GM10248 (cell line): ENCODE results near the gene KCNF1.

Experiments
- CTCF ChIA-PET: fragments of 300-600 bp; sonication (Branson Sonifier 250); formaldehyde crosslinking; extraction: SDS; loops from one replicate; lab custom pipeline; 2021; ENCODE audit warnings: antibody characterized with exemption; lab: Yijun Ruan, JAX
- POLR2A ChIA-PET: fragments of 350-650 bp; sonication (Branson Sonifier 250); formaldehyde crosslinking; extraction: SDS; loops from one replicate; lab custom pipeline; 2020; ENCODE audit warnings: antibody characterized with exemption; lab: Yijun Ruan, JAX
- DNase-seq: peaks from one replicate; pipeline ENCODE4 v3.0.0; 2012; ENCODE audit errors: extremely low spot score
- CTCF ChIP-seq: IDR thresholded peaks from 2 replicates; pipeline ENCODE4 v1.5.1; 2012; ENCODE audit warnings: mild to moderate bottlenecking, low read depth; ENCODE audit errors: extremely low read depth, missing control alignments, control extremely low read depth

The KCNF1 gene

GRCh38 chr2:10884574-10884975 lies 27.2 kb upstream of the KCNF1 start:
- ChIA-PET CTCF (interaction anchor here (1.5 to 2.3 kb wide), 3 partner anchors 15 to 52 kb away, joined by 3 to 6 read pairs (median 4); no protein-coding TSS in a partner anchor), POLR2A (no interaction called here)
- DNase-seq, result no peak
- TF ChIP-seq CTCF, result no peak

- TF ChIP-seq CTCF, result no peak
- POLR2A ChIA-PET, result interaction anchor here (0.6 kb wide), 1 partner anchor 236 kb away, joined by 6 read pairs; no protein-coding TSS in a partner anchor
- DNase-seq, result no peak
- CTCF ChIA-PET, result interaction anchor here (1.3 to 2.3 kb wide), 4 partner anchors 8 to 53 kb away, joined by 3 to 6 read pairs (median 4); no protein-coding TSS in a partner anchor
These were observed 26.5 kb upstream of the KCNF1 start for GRCh38 chr2:10885094-10885860.

GRCh38 chr2:10887476-10887875 lies 24.3 kb upstream of the KCNF1 start:
- no peak for DNase-seq
- ChIA-PET CTCF (interaction anchor here (1.3 kb wide), 1 partner anchor 11 kb away, joined by 3 read pairs; no protein-coding TSS in a partner anchor), POLR2A (no interaction called here)
- no peak for TF ChIP-seq CTCF

- ChIA-PET CTCF (interaction anchor here (1.3 to 2.1 kb wide), 4 partner anchors 10 to 54 kb away, joined by 3 to 7 read pairs (median 4); no protein-coding TSS in a partner anchor), POLR2A (no interaction called here)
- no peak for DNase-seq
- no peak for TF ChIP-seq CTCF
These were observed 22.0 kb upstream of the KCNF1 start for GRCh38 chr2:10889651-10890215.

- ChIA-PET CTCF (interaction anchor here (1.3 to 2.1 kb wide), 4 partner anchors 9 to 55 kb away, joined by 3 to 7 read pairs (median 4); no protein-coding TSS in a partner anchor), POLR2A (no interaction called here)
- TF ChIP-seq CTCF, result no peak
- DNase-seq, result no peak
These were observed 20.9 kb upstream of the KCNF1 start for GRCh38 chr2:10890706-10891270.

- DNase-seq, result no peak
- ChIA-PET POLR2A (interaction anchor here (0.6 kb wide), 1 partner anchor 896 kb away, joined by 4 read pairs; no protein-coding TSS in a partner anchor), CTCF (no interaction called here)
- TF ChIP-seq CTCF, result no peak
These were observed 20.3 kb upstream of the KCNF1 start for GRCh38 chr2:10891390-10891789.
